RKO (cell line): ENCODE measurements around the gene FAM241A.

Source experiments
- DNase-seq: peaks from one replicate; pipeline ENCODE4 v3.0.0-alpha.2; 2016; ENCODE audit warnings: low spot score

FAM241A gene

DNA sequence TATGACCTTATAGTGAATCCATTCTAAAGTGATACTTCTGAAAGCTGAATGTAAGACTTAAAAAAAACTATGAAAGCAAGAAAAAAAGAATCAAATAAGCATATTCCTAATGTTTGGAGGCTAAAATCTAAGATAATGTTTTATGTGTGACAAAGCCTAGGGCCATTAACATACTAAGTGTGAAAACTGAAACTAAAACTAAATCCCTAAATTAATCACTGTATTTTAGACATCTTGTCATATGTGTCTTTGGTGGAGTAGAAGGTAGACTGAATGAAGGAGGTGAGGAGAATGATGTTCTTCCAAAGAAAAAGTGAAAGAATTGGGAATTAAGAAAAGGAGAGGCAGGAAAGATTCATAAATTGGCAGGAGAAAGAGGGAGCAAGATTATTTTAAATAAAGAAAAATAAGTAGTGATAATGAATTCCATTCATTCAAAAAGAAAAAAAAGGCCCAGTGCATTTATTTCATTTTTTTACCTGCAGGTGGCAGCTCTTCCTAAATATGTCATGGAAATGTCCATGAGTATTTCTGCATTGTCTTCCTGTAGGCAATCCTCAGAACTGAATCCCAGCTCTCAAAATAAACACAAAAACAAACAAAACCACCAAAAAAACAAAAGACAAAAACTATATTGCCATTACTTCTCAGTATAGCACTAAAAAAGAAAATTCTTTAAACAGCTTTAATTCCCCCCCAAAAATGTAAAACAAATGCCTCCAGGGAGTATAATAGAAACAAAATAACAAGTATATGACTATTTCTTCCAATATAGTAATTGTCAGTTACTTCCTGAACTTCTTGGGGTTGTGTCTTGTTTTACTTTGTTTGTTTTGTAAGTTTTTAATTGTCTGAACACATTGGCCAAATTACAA is 69.4 kb downstream of the FAM241A start:
- DNase-seq: peak; percentile 78

DNA sequence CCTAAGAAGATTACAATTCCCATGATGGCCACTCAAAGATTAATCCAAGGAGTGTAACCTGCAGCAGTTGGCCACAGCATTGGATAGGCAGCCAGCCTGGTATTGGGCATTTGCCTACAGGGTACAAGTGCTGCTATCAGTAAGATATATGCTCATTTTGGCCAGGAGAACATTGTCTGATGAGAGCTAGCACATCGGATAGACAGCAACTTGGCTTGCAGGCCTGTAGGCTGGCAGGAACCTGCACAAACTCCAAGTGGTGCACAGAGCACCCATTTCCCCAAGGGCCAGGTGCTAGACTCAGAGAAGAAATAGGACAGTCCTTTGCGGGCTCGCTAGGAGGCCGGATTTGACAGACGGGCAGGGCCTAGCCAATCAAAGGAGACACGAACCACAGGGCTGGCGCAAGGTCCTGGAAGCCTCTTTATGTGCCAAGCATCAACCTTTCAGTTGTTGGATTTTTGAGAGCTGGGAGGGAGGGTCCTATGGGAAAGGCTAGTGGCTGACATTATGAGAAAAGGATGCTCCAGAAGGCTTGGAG is 74.6 kb downstream of the FAM241A start:
- no peak for DNase-seq

DNA sequence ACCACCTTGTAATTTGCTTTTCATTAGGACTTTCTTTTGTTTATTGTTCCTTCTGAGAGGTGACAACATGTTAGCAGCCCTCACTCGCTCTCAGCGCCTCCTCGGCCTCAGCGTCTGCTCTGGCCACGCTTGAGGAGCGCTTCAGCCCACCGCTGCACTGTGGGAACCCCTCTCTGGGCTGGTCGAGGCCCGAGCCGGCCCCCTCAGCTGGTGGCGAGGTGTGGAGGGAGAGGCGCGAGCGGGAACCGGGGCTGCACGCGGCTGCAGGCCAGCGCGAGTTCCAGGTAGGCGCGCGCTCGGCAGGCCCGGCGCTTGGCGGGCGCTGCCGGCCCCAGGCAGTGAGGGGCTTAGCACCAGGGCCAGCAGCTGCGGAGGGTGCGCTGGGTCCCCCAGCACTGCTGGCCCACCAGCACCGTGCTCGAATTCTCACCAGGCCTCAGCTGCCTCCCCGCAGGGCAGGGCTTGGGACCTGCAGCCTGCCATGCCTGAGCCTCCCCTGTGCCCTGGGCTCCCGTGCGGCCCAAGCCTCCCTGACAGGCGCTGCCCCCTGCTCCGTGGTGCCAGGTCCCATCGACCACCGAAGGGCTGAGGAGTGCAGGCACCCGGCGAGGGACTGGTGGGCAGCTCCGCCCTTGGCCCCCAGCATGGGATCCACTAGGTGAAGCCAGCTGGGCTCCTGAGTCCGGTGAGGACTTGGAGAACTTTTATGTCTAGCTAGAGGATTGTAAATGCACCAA is 77.1 kb downstream of the FAM241A start:
- no peak for DNase-seq

DNA sequence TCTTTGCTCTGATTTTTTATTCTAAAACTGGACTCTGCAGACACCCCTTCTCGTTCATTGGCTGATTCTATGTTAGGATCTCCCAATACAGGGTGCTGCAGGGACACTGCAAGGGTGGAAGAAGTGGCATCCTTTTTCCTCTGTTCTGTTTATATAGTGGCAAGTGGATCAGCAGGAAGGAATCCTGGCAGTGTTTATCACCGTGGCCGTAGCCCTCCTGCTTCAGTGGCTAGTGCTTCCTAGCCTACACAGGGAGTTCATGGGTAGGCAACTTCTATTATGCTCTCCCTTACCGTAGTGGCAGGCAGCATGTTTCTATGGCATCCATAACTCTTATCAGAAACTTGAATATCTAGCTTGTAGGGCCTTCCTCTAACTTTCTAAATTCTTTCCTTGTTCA is 79.9 kb downstream of the FAM241A start:
- DNase-seq: no peak

DNA sequence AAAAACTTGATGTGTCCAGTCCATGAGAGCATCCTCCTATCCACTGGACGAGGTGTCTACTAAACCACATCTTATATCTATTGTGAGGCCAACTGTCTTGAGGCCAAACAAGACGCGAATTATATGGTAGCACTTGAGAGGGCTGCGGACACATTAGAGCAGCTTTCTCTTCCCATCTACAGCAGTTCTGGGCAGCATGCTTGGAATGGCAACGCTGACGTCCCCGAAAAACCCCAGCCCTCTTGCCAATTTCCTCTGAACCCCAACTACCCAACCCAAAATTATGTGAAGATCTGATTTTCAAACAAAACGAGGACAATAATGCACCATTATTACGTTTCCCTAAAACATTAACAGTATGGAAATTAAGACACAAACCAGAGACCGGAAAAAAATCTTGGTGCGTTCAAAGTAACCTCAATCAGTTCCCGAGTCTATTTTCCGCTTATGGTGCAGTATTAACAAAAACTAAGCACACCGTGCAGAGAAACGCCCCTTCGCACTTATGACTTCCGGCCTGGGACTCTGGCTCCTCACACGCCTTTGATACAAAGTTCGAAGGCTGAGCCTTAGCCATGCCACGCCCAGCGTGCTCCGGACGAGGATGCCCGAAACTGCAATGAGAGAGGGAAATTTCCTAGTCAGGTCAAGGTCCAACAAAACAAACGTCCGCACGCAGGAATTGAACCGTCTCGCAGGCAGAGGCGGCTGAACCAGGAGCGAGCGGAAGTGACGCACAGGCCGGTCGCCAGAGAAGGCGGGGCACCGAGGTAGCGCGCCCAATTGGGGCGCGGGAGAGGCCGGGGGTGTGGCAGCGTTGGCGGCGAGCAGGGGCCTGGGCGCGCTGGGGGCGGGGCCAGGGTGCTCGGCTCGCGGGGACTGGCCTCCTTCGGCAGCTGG is 85.9 kb downstream of the FAM241A start:
- peak; percentile 99 for DNase-seq

DNA sequence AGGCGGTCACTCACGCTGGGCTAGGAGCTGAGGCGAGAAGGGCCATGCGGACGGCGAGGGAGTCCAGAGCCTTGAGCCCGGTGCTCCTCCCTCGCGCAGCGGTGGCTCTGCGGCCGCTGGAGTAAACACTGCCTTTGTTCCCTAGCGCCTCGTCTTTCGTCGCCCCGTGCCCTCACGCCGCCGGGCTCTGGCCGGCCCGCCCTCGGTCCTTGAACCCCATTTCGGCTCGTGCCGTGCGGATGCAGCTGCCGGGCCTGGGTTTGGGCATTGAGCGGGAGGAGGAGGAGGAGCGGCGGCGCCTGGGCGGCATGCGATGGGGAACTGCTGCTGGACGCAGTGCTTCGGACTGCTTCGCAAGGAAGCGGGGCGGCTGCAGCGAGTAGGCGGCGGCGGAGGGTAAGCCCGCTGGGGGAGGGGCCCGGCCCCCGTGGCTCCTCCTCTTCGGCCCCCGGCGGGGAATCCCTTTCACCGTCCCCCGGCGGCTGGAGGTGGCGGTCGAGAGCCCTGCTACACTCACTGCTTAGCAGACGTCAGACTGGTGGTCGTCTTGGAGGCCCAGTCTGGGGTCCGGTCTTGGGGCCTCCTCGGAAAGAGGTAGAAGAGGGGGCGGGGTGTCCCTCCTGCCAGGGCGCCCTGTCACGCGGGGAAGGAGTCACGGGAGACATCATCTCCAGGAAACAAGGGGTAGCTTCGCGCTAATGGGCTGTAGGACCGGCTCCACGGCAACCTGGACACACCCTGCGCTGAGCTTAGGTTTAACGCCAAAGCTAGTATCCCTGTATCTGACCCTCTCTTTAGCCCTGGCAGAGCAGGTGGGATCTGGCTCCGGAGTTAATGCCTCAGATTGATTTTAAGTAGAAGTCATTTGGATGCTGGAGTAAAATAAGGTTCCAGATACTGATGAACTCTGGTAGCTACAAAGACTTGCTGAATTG is 86.8 kb downstream of the FAM241A start, which contains the start of gene AP1AR:
AP1AR (plus strand) TSS at position 9 of the 935 bp plus-strand sequence; CDS start at position 314, 305 bp downstream.
- peak; percentile 89 for DNase-seq

DNA sequence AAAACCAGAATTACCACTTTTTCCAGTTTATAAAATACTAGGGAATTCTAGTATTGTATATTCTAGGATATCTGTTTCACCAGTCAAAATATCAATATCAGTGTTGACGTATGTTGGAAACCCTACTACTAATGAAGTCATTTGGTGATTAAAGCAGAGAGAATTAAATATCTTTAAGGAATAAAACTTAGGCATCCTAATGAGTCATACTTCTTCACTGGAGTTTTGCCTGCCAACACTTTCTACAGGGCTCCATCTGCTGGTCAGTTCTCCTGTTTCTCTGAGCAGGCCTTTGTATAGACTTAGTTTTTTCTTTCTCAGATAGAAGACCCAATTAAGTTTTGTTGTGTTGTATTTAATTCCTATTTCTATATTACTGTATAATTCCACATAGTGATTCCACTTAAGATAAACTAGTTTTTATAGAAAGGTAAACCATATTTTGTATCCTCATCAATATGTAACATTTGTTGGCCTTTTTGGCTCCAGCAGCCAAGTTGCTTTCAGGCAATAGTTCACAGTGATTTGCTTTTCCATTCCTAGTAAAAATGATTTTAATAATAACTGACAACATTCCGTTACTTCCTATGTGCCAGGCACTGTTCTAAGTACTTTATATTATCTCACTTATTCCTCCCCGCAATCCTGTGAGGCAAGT is 89.8 kb downstream of the FAM241A start:
- peak; percentile 96 for DNase-seq

DNA sequence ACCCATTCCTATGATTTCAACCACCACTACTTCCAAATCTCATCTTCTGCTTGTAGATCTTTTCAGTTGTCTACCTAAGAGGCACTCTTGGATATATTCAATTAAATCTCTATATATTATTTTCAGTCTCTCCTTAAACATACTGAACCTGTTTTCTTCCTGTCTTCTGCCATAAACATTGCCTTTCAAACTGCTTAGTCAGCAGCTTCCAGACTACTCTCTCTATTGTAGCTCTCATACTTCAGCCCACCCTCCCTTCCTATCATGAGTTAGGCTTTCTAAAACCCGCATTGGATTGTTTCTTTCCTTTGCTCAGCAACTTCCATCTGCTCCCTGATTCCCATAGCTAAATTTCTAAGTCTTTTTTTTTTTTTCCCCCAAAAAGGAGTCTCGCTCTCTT is 90.8 kb downstream of the FAM241A start:
- no peak for DNase-seq

DNA sequence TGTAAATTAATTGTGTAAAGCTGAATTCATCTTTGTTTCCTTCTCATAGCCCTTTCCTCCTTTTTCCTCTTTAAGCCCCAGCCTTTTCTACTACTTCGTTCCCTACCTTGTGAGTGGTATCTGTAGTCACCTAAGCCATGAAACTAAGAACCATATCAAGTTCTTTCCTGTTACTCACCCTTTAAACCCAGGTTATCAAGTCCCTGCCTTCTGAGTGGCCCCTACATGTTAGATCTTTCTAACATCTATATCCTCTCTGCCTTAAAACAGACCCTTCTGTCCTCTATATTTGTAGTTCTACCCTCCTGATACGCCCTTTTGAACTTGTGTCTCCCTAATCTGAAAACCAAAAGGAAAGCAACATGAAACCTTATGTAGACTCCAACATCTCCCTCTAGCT is 93.6 kb downstream of the FAM241A start:
- no peak for DNase-seq
